Measurements from ENCODE around the gene GSTM5.

Gene GSTM5

DNA sequence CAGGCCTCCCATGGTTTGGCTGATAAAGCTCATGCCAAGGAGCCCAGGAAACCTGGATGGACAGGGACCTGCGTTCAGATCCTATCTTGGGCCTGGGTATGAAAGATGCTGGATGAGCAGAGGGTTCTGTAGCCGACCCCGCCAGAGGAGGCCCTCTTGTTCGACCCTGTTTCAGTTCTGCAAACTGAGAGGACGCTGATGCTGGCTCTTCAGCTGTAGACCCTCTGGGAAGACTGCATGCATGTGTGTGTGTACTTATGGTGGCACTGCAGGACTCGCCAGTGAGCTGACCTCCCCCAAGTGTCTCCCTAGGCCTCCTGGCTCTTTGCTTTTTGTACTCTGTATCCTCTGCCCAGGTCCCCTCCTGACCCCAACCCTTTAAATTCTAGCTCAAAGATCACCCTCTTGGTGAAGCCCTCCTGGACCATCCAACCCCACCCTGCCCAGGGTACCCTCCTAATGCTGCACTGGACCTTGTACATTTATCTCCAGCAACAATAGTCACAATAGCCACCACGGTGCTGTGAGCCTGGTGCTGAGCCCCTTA is 50.1 kb downstream of the GSTM5 start:
- Histone ChIP-seq H3K4me3 (replicated peaks; ENCODE audit: insufficient read depth, low read length) (no peak overlapping the region), H3K27ac (replicated peaks) (peak overlapping the region; percentile 77; the same call in 1 of the 2 replicates), H3K27me3 (ENCODE audit: insufficient read depth, poor library complexity, severe bottlenecking) (no peaks in the 10 kb centered on the region)
- TF ChIP-seq SPI1 (IDR thresholded peaks at IDR 0.05; ENCODE audit: borderline replicate concordance, low read depth) = no peak
- DNase-seq (ENCODE audit: low read depth in 1 of 2, low spot score in 1 of 2) = no peak

GRCh38 chr1:109762821-109763645 is 51.0 kb downstream of the GSTM5 start:
- no peak overlapping the region for H3K4me3 ChIP-seq (replicated peaks; ENCODE audit: insufficient read depth, low read length)
- TF ChIP-seq SPI1 (IDR thresholded peaks at IDR 0.05; ENCODE audit: borderline replicate concordance, low read depth) (peak; percentile 95), POLR2AphosphoS5 (IDR thresholded peaks at IDR 0.05; ENCODE audit: low read depth) (no peak; the same call in 1 of the 2 replicates), GABPA (IDR thresholded peaks at IDR 0.05; ENCODE audit: low read depth) (no peak)
- peak; percentile 70 to 84 for DNase-seq (ENCODE audit: low read depth in 1 of 2, low spot score in 1 of 2)
- H3K27me3 ChIP-seq (ENCODE audit: insufficient read depth, poor library complexity, severe bottlenecking) = no peaks in the 10 kb centered on the region
- peak overlapping the region; percentile 77 for H3K27ac ChIP-seq (replicated peaks)

DNA sequence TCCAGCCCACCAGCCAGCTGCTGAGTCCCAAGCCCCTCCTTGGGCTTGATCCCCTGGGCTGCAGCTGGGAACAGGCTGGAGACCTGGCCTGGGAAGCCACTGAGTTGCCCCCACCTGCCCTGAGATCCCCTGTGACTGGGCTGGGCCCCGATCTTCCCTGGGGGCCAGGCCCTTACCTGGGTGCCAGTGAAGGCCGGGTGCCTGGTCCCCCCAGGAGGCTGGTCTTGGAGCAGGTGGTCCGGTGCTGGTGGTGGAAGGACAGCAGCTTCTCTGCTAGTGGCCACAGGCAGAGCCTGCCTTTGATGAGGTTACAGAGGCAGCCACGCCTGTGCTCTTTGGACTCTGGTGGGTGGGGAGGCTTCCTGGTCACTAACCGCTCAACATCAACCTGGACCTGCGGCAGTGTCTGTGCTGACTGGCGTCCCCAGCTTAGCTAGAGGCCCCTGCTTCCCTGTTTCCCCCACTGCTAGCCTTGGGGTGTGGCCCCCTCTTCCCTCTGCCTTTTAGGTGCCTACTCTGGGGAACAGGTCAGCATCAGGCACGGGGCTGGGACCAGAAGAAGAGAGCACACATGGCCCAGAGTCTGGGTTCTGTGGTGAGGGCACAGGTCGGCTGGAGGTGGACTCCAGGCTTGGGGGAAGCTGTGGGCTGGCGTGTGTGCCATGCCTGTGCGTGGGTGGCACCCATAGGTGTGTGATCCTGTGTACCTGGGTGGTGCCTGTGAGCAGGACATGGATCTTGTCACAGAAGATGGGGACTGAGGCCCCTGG is 51.8 kb downstream of the GSTM5 start, which contains the start of gene EPS8L3:
TSS of gene EPS8L3 (minus strand) at position 278 of the 770 bp plus-strand sequence. CDS start 2,174 bp downstream, outside the sequence.
- H3K27ac ChIP-seq (replicated peaks) = peak within 1 kb of the TSS; percentile 77
- H3K4me3 ChIP-seq (replicated peaks; ENCODE audit: insufficient read depth, low read length) = no peak within 1 kb of the TSS
- H3K27me3 ChIP-seq (ENCODE audit: insufficient read depth, poor library complexity, severe bottlenecking) = no peaks in the 10 kb centered on the region
- no peak for DNase-seq (ENCODE audit: low read depth in 1 of 2, low spot score in 1 of 2)
- TF ChIP-seq POLR2AphosphoS5 (IDR thresholded peaks at IDR 0.05; ENCODE audit: low read depth) (no peak), CTCF (IDR thresholded peaks at IDR 0.05; ENCODE audit: insufficient read depth, low read length) (no peak), SPI1 (IDR thresholded peaks at IDR 0.05; ENCODE audit: borderline replicate concordance, low read depth) (no peak), GABPA (IDR thresholded peaks at IDR 0.05; ENCODE audit: low read depth) (no peak), REST (IDR thresholded peaks at IDR 0.05; ENCODE audit: insufficient replicate concordance, low read depth) (no peak)

- Histone ChIP-seq H3K27ac (replicated peaks) (no peak overlapping the region), H3K27me3 (ENCODE audit: insufficient read depth, poor library complexity, severe bottlenecking) (no peaks in the 10 kb centered on the region), H3K4me3 (replicated peaks; ENCODE audit: insufficient read depth, low read length) (no peak overlapping the region)
- DNase-seq (ENCODE audit: low read depth in 1 of 2, low spot score in 1 of 2) = no peak
- TF ChIP-seq CTCF (IDR thresholded peaks at IDR 0.05; ENCODE audit: insufficient read depth, low read length) = no peak
- TF ChIP-seq POLR2AphosphoS5 (IDR thresholded peaks at IDR 0.05; ENCODE audit: low read depth) = no peak
- TF ChIP-seq GABPA (IDR thresholded peaks at IDR 0.05; ENCODE audit: low read depth) = no peak
- TF ChIP-seq SPI1 (IDR thresholded peaks at IDR 0.05; ENCODE audit: borderline replicate concordance, low read depth) = no peak
- TF ChIP-seq REST (IDR thresholded peaks at IDR 0.05; ENCODE audit: insufficient replicate concordance, low read depth) = no peak
These were observed 52.8 kb downstream of the GSTM5 start for GRCh38 chr1:109764561-109765482.
